CD14-positive monocyte (primary cell): ENCODE results near the gene HBG2. TPM values are rescaled to one million over a fixed set of nuclear protein-coding genes. Genes with fewer than 3 reads are reported as not detected.

Source experiments
- DNase-seq, 3 donors: peaks; one replicate each; pipeline ENCODE4 v3.0.0-alpha.2; 2011 to 2022
- H2AFZ ChIP-seq: 2 replicates; pipeline ENCODE4 v1.6.0; 2012; ENCODE audit warnings: mild to moderate bottlenecking, low read depth, low read length, inconsistent platforms; ENCODE audit not compliant: insufficient read depth, poor library complexity, severe bottlenecking
- H3K27ac ChIP-seq, 2 donors: 1 replicate in 1 of 2; 2 replicates in 1 of 2; pipeline ENCODE4 v1.5.1; 2012 to 2013; ENCODE audit warnings: low read length in 2 of 2, control low read depth in 1 of 2, inconsistent platforms in 1 of 2, low read depth in 1 of 2, mild to moderate bottlenecking in 1 of 2
- H3K27me3 ChIP-seq, 2 donors: one replicate each; pipeline versions ENCODE4 v1.6.0 to v1.6.1; 2011 to 2013; ENCODE audit warnings: low read length in 2 of 2; ENCODE audit not compliant: control insufficient read depth in 2 of 2, insufficient read depth in 2 of 2
- H3K36me3 ChIP-seq, 2 donors: replicated peaks in 1 of 2; 1 replicate in 1 of 2; 2 replicates in 1 of 2; pipeline versions ENCODE4 v1.5.1 to v1.6.1; 2012 to 2013; ENCODE audit warnings: low read length in 2 of 2, control low read depth in 1 of 2, inconsistent platforms in 1 of 2, mild to moderate bottlenecking in 1 of 2; ENCODE audit not compliant: insufficient read depth in 2 of 2, control insufficient read depth in 1 of 2
- H3K4me1 ChIP-seq, 2 donors: 1 replicate in 1 of 2; 2 replicates in 1 of 2; pipeline versions ENCODE4 v1.5.1 to v1.6.1; 2012 to 2013; ENCODE audit warnings: low read length in 2 of 2, control low read depth in 1 of 2, inconsistent platforms in 1 of 2, mild to moderate bottlenecking in 1 of 2, moderate library complexity in 1 of 2; ENCODE audit not compliant: insufficient read depth in 2 of 2, control insufficient read depth in 1 of 2
- H3K4me2 ChIP-seq: replicated peaks from 2 replicates; pipeline ENCODE3; 2012; ENCODE audit warnings: low read length, moderate library complexity, mild to moderate bottlenecking; ENCODE audit not compliant: poor library complexity, severe bottlenecking; ENCODE audit errors: extremely low read depth
- H3K4me3 ChIP-seq, 3 experiments: fragments of 200-600 bp in 1 of 3; sonication (generic) in 1 of 3; replicated peaks in 1 of 3; 1 replicate in 2 of 3; 2 replicates in 1 of 3; pipeline ENCODE4 v1.5.1; 2011 to 2013; ENCODE audit warnings: low read length in 3 of 3, mild to moderate bottlenecking in 3 of 3, control low read depth in 2 of 3, low read depth in 2 of 3, inconsistent platforms in 1 of 3, moderate library complexity in 1 of 3
- H3K79me2 ChIP-seq: 2 replicates; pipeline ENCODE4 v1.6.0; 2012; ENCODE audit warnings: mild to moderate bottlenecking, control low read depth, inconsistent platforms, low read length, moderate library complexity; ENCODE audit not compliant: insufficient read depth
- H3K9ac ChIP-seq: 2 replicates; pipeline ENCODE4 v1.6.0; 2017; ENCODE audit warnings: low read length, mild to moderate bottlenecking; ENCODE audit not compliant: insufficient read depth, poor library complexity, severe bottlenecking
- H3K9me3 ChIP-seq, 2 donors: replicated peaks in 1 of 2; 1 replicate in 1 of 2; 2 replicates in 1 of 2; pipeline versions ENCODE4 v1.5.1 to v1.6.1; 2012 to 2013; ENCODE audit warnings: low read length in 2 of 2, control low read depth in 1 of 2; ENCODE audit not compliant: control insufficient read depth in 1 of 2, insufficient read depth in 1 of 2
- H4K20me1 ChIP-seq: 2 replicates; pipeline ENCODE4 v1.6.0; 2012; ENCODE audit warnings: mild to moderate bottlenecking, low read length, control low read depth, moderate library complexity; ENCODE audit not compliant: insufficient read depth
- H3K27ac Mint-ChIP-seq, 7 donors: one replicate each; pipeline ENCODE4 v1.8.0; 2020; ENCODE audit warnings: mild to moderate bottlenecking in 7 of 7, mixed read lengths in 7 of 7, moderate library complexity in 6 of 7, inconsistent platforms in 2 of 7
- H3K27me3 Mint-ChIP-seq, 3 donors: one replicate each; pipeline ENCODE4 v1.8.0; 2021 to 2022; ENCODE audit warnings: low read depth in 3 of 3, mild to moderate bottlenecking in 3 of 3, mixed read lengths in 3 of 3, moderate library complexity in 3 of 3, inconsistent platforms in 1 of 3
- H3K36me3 Mint-ChIP-seq, 2 donors: one replicate each; pipeline ENCODE4 v1.8.0; 2020; ENCODE audit warnings: mixed read lengths in 2 of 2, inconsistent platforms in 1 of 2, mild to moderate bottlenecking in 1 of 2
- H3K4me1 Mint-ChIP-seq: one replicate; pipeline ENCODE4 v1.8.0; 2020; ENCODE audit warnings: mild to moderate bottlenecking, mixed read lengths
- H3K4me3 Mint-ChIP-seq, 2 donors: one replicate each; pipeline ENCODE4 v1.8.0; 2020; ENCODE audit warnings: mild to moderate bottlenecking in 2 of 2, mixed read lengths in 2 of 2, moderate library complexity in 1 of 2
- H3K9me3 Mint-ChIP-seq, 7 donors: one replicate each; pipeline ENCODE4 v1.8.0; 2020 to 2022; ENCODE audit warnings: mixed read lengths in 7 of 7, mild to moderate bottlenecking in 6 of 7, moderate library complexity in 6 of 7, inconsistent platforms in 2 of 7
- WGBS: methylation state at CpG from one replicate; pipeline ENCODE4 v1.1.5; 2013; ENCODE audit warnings: missing lambda C conversion rate; ENCODE audit not compliant: insufficient coverage; 5-methylcytosine and 5-hydroxymethylcytosine counted together
- intact Hi-C, 2 donors: fragments of 100-400 bp; cut with micrococcal nuclease; formaldehyde crosslinking; loops; one replicate each; pipeline versions ENCODE4 v1.15.0 to v1.15.1; 2023
- polyA plus RNA-seq, 3 donors: library from polyadenylated mRNA; depleted of rRNA in 1 of 3; unstranded in 2 of 3; stranded (reverse) in 1 of 3; fragments of 300-500 nt in 2 of 3; fragments of >200 nt in 1 of 3; fragmentation: Illumina TruSeq in 2 of 3; gene quantifications; 1 replicate in 2 of 3; 2 replicates in 1 of 3; pipeline ENCODE4 v1.2.3, GENCODE V29; 2012 to 2021
- TF ChIP-seq, protein P1 (sequence below): fragments of 200-600 bp; IDR thresholded peaks from one replicate; pipeline ENCODE4 v1.8.0; 2022; ENCODE audit warnings: antibody characterized with exemption, mild to moderate bottlenecking

Gene HBG2
- polyA plus RNA-seq, 3 donors, result 5.1 TPM; not detected in 2

DNA sequence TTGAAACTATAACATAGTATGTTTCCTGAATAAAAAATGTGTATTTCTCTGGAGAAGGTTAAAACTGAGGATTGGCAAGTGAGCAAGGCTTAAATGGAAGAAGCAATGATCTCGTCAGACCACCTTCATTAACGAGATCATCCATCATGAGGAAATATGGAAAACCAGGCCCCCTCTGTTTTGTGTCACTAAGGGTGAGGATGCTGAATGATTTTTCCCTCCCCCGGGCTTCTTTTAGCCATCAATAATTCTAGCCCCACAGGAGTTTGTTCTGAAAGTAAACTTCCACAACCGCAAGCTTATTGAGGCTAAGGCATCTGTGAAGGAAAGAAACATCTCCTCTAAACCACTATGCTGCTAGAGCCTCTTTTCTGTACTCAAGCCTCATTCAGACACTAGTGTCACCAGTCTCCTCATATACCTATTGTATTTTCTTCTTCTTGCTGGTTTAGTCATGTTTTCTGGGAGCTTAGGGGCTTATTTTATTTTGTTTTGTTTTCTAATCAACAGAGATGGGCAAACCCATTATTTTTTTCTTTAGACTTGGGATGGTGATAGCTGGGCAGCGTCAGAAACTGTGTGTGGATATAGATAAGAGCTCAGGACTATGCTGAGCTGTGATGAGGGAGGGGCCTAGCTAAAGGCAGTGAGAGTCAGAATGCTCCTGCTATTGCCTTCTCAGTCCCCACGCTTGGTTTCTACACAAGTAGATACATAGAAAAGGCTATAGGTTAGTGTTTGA lies 21.0 kb upstream of the HBG2 start:
- Mint-ChIP-seq H3K36me3 (no peaks in the 10 kb centered on the region), H3K27me3 (no peaks in the 10 kb centered on the region), H3K27ac (no peak overlapping the region), H3K4me3 (no peak overlapping the region), H3K4me1 (peaks cover under 1% of the 10 kb centered on the region), H3K9me3 (peaks cover 0 to 2% (median 0%) of the 10 kb centered on the region in 7 donors)
- 67% methylated on average over 1 of the region's 6 CpGs for WGBS
- H3K27ac ChIP-seq, result no peak overlapping the region
- TF ChIP-seq, protein P1, sequence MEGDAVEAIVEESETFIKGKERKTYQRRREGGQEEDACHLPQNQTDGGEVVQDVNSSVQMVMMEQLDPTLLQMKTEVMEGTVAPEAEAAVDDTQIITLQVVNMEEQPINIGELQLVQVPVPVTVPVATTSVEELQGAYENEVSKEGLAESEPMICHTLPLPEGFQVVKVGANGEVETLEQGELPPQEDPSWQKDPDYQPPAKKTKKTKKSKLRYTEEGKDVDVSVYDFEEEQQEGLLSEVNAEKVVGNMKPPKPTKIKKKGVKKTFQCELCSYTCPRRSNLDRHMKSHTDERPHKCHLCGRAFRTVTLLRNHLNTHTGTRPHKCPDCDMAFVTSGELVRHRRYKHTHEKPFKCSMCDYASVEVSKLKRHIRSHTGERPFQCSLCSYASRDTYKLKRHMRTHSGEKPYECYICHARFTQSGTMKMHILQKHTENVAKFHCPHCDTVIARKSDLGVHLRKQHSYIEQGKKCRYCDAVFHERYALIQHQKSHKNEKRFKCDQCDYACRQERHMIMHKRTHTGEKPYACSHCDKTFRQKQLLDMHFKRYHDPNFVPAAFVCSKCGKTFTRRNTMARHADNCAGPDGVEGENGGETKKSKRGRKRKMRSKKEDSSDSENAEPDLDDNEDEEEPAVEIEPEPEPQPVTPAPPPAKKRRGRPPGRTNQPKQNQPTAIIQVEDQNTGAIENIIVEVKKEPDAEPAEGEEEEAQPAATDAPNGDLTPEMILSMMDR, result no peak
- no peak overlapping the region for H3K9ac ChIP-seq
- H2AFZ ChIP-seq, result no peak overlapping the region
- H3K4me2 ChIP-seq, result no peak overlapping the region
- no peak overlapping the region for H3K4me3 ChIP-seq
- intact Hi-C loops, result no loop called here
- no peak for DNase-seq
- no peaks in the 10 kb centered on the region for H3K79me2 ChIP-seq
- no peaks in the 10 kb centered on the region for H3K36me3 ChIP-seq
- no peaks in the 10 kb centered on the region for H3K9me3 ChIP-seq
- H3K27me3 ChIP-seq, result no peaks in the 10 kb centered on the region
- H4K20me1 ChIP-seq, result no peaks in the 10 kb centered on the region
- H3K4me1 ChIP-seq, result peaks cover 0 to 1% of the 10 kb centered on the region in 2 donors

DNA sequence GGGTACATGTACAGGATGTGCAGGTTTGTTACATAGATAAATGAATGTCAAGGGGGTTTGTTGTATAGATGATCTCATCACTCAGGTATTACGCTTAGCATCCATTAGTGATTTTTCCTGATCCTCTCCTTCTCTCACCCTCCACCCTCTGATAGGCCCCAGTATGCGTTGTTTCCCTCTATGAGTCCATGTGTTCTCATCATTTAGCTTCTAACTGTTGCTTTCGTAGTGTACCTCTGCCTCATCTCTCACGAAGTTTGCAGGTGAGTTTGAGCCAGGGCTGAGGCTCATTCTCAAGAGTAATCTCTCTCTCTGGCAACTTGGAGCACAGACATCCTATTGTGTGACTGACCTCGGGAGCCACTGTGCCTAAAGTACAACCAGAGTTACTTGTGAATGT lies 19.8 kb upstream of the HBG2 start:
- no peaks in the 10 kb centered on the region for H3K4me1 ChIP-seq
- TF ChIP-seq, protein P1, result no peak
- H3K4me3 Mint-ChIP-seq, result no peak overlapping the region
- 100% methylated on average over 3 of the region's 5 CpGs for WGBS
- H3K27ac Mint-ChIP-seq, result no peak overlapping the region
- no peaks in the 10 kb centered on the region for H3K4me1 Mint-ChIP-seq
- H3K4me3 ChIP-seq, result no peak overlapping the region
- H3K9me3 Mint-ChIP-seq, result peaks cover 0 to 2% (median 0%) of the 10 kb centered on the region in 7 donors
- intact Hi-C loops, result no loop called here
- H2AFZ ChIP-seq, result no peak overlapping the region
- H3K27ac ChIP-seq, result no peak overlapping the region
- H3K4me2 ChIP-seq, result no peak overlapping the region
- H3K36me3 Mint-ChIP-seq, result no peaks in the 10 kb centered on the region
- no peaks in the 10 kb centered on the region for H4K20me1 ChIP-seq
- no peak for DNase-seq
- H3K36me3 ChIP-seq, result no peaks in the 10 kb centered on the region
- H3K27me3 Mint-ChIP-seq, result no peaks in the 10 kb centered on the region
- no peaks in the 10 kb centered on the region for H3K9me3 ChIP-seq
- H3K9ac ChIP-seq, result no peak overlapping the region
- no peaks in the 10 kb centered on the region for H3K27me3 ChIP-seq
- no peaks in the 10 kb centered on the region for H3K79me2 ChIP-seq
